GM12878 (cell line): ENCODE data around the gene TAX1BP3. TPM values are rescaled to one million over a fixed set of nuclear protein-coding genes. Genes with fewer than 3 reads are reported as not detected.

Source experiments
- ATAC-seq: fragments of 200-7000 bp; cut with Tn5 transposase; 3 replicates; pipeline ENCODE4 v1.9.1; 2020; ENCODE audit warnings: mild to moderate bottlenecking, moderate library complexity
- BruUV-seq: library from RNA; stranded (reverse); fragments of 400-500 nt; replicated peaks from 2 replicates; lab custom pipeline; 2021; lab: Mats Ljungman, UMichigan
- CTCF ChIA-PET: fragments of 300-600 bp; sonication (Branson Sonifier 250); formaldehyde crosslinking; extraction: SDS; loops from one replicate; lab custom pipeline; 2021; ENCODE audit warnings: inconsistent platforms; lab: Yijun Ruan, JAX
- POLR2A ChIA-PET: fragments of 350-600 bp; formaldehyde crosslinking; extraction: SDS; loops from one replicate; lab custom pipeline; 2021; ENCODE audit warnings: inconsistent platforms; lab: Charles Lee
- RAD21 ChIA-PET: fragments of 300-600 bp; sonication (Branson Sonifier 250); formaldehyde crosslinking; loops from one replicate; lab custom pipeline; 2023; ENCODE audit warnings: antibody characterized with exemption; ENCODE audit not compliant: unreplicated experiment; lab: Charles Lee
- SMC1A ChIA-PET: fragments of 300-600 bp; sonication (Branson Sonifier 250); formaldehyde crosslinking; loops from one replicate; lab custom pipeline; 2023; ENCODE audit not compliant: unreplicated experiment, uncharacterized antibody; lab: Charles Lee
- DNase-seq: peaks from one replicate; pipeline ENCODE4 v3.0.0-alpha.2; 2011; ENCODE audit warnings: low read depth, low spot score
- FAIRE-seq: peaks from 3 replicates; lab custom pipeline; 2011; peaks lifted over from hg19 to GRCh38; lab: Jason Lieb, UNC
- H2AFZ ChIP-seq: 2 replicates; pipeline ENCODE4 v1.6.0; 2011; ENCODE audit warnings: low read depth, low read length, control low read depth; ENCODE audit not compliant: control insufficient read depth
- H3K27ac ChIP-seq: 2 replicates; pipeline ENCODE4 v1.5.1; 2011; ENCODE audit warnings: control low read depth; ENCODE audit not compliant: control insufficient read depth, insufficient read depth
- H3K27me3 ChIP-seq, 2 experiments: replicated peaks in 1 of 2; 2 replicates each; pipeline versions ENCODE4 v1.6.0 to v1.6.1; 2011; ENCODE audit warnings: low read length in 1 of 2; ENCODE audit not compliant: control insufficient read depth in 2 of 2, insufficient read depth in 2 of 2
- H3K36me3 ChIP-seq, 2 experiments: 2 replicates each; pipeline ENCODE4 v1.5.1; 2011; ENCODE audit warnings: low read length in 1 of 2; ENCODE audit not compliant: control insufficient read depth in 2 of 2, insufficient read depth in 2 of 2
- H3K4me1 ChIP-seq: 2 replicates; pipeline ENCODE4 v1.6.1; 2011; ENCODE audit warnings: mild to moderate bottlenecking, low read length, moderate library complexity, mixed read lengths; ENCODE audit not compliant: control insufficient read depth, insufficient read depth
- H3K4me2 ChIP-seq: 2 replicates; pipeline ENCODE4 v1.6.0; 2011; ENCODE audit warnings: control low read depth; ENCODE audit not compliant: control insufficient read depth, insufficient read depth
- H3K4me3 ChIP-seq: fragments of 200-600 bp; sonication (generic); 2 replicates; pipeline ENCODE4 v1.5.1; 2016
- H3K79me2 ChIP-seq: 2 replicates; pipeline ENCODE4 v1.6.0; 2011; ENCODE audit warnings: low read length; ENCODE audit not compliant: control insufficient read depth, insufficient read depth
- H3K9ac ChIP-seq: 2 replicates; pipeline ENCODE4 v1.8.0; 2011; ENCODE audit warnings: low read length, control low read depth, mixed read lengths; ENCODE audit not compliant: control insufficient read depth, insufficient read depth
- H3K9me3 ChIP-seq: replicated peaks from 3 replicates; pipeline ENCODE4 v1.5.1; 2011; ENCODE audit warnings: mild to moderate bottlenecking, low read length; ENCODE audit not compliant: control insufficient read depth, insufficient read depth
- H4K20me1 ChIP-seq: 2 replicates; pipeline ENCODE4 v1.6.0; 2011; ENCODE audit not compliant: control insufficient read depth, insufficient read depth
- ATF3 ChIP-seq: IDR thresholded peaks from 2 replicates; pipeline ENCODE4 v1.6.1; 2011; ENCODE audit warnings: low read depth, mild to moderate bottlenecking, low read length, moderate library complexity, borderline replicate concordance; ENCODE audit errors: extremely low read depth
- BRCA1 ChIP-seq: IDR thresholded peaks from 2 replicates; pipeline ENCODE4 v1.6.1; 2011; ENCODE audit warnings: low read depth, low read length, improper control_type of control experiment
- CBX3 ChIP-seq: fragments of 200-600 bp; sonication (generic); IDR thresholded peaks from 2 replicates; pipeline ENCODE4 v1.6.1; 2016; ENCODE audit warnings: low read depth, borderline replicate concordance
- CTCF ChIP-seq, 3 experiments: IDR thresholded peaks in 2 of 3; conservative IDR thresholded peaks in 1 of 3; 2 replicates each; pipeline ENCODE4 v1.5.1; 2011; ENCODE audit warnings: low read depth in 3 of 3, low read length in 3 of 3, mild to moderate bottlenecking in 3 of 3, control low read depth in 2 of 3, moderate library complexity in 2 of 3, inconsistent platforms in 1 of 3, mixed read lengths in 1 of 3; ENCODE audit not compliant: control insufficient read depth in 2 of 3, insufficient read depth in 1 of 3; ENCODE audit errors: extremely low read depth in 1 of 3
- E2F4 ChIP-seq: IDR thresholded peaks from 2 replicates; pipeline ENCODE4 v1.6.1; 2012; ENCODE audit warnings: low read depth, low read length, improper control_type of control experiment
- EZH2 ChIP-seq: IDR thresholded peaks from 2 replicates; pipeline ENCODE4 v1.6.1; 2012; ENCODE audit warnings: low read depth, mild to moderate bottlenecking, control low read depth, inconsistent platforms, low read length, borderline replicate concordance; ENCODE audit not compliant: control insufficient read depth
- GATAD2B ChIP-seq: fragments of 450-650 bp; conservative IDR thresholded peaks from 2 replicates; pipeline ENCODE4 v1.6.1; 2017; ENCODE audit warnings: low read depth, mild to moderate bottlenecking, moderate library complexity
- HCFC1 ChIP-seq: fragments of 150-350 bp; IDR thresholded peaks from 2 replicates; pipeline ENCODE4 v1.6.1; 2014; ENCODE audit warnings: low read length
- HDGF ChIP-seq: fragments of 450-650 bp; IDR thresholded peaks from 2 replicates; pipeline ENCODE4 v1.6.1; 2016; ENCODE audit warnings: antibody characterized with exemption
- JUND ChIP-seq: IDR thresholded peaks from 2 replicates; pipeline ENCODE4 v1.6.1; 2012; ENCODE audit warnings: low read depth, mild to moderate bottlenecking, low read length, improper control_type of control experiment, moderate library complexity
- MEF2A ChIP-seq: IDR thresholded peaks from 2 replicates; pipeline ENCODE4 v1.6.1; 2011; ENCODE audit warnings: low read depth, mild to moderate bottlenecking, low read length, moderate library complexity; ENCODE audit not compliant: insufficient read depth
- MYB ChIP-seq: fragments of 150-350 bp; IDR thresholded peaks from 2 replicates; pipeline ENCODE4 v1.6.1; 2014; ENCODE audit warnings: mild to moderate bottlenecking, low read depth, low read length, borderline replicate concordance
- PAX5 ChIP-seq: IDR thresholded peaks from 2 replicates; pipeline ENCODE4 v1.6.1; 2011; ENCODE audit warnings: low read depth, low read length, borderline replicate concordance
- POLR2AphosphoS5 ChIP-seq: IDR thresholded peaks from 2 replicates; pipeline ENCODE4 v1.6.1; 2011; ENCODE audit warnings: mild to moderate bottlenecking, low read length, inconsistent platforms
- RAD21 ChIP-seq: IDR thresholded peaks from 2 replicates; pipeline ENCODE4 v1.6.1; 2011; ENCODE audit warnings: mild to moderate bottlenecking, low read depth, low read length, moderate library complexity; ENCODE audit not compliant: insufficient read depth
- RBBP5 ChIP-seq: fragments of 200-600 bp; sonication (generic); conservative IDR thresholded peaks from 2 replicates; pipeline ENCODE4 v1.6.1; 2016
- RFX5 ChIP-seq: IDR thresholded peaks from 2 replicates; pipeline ENCODE4 v1.6.1; 2011; ENCODE audit warnings: low read depth, low read length, improper control_type of control experiment
- RUNX3 ChIP-seq: IDR thresholded peaks from 2 replicates; pipeline ENCODE4 v1.6.1; 2012; ENCODE audit warnings: low read length, inconsistent platforms
- SMC3 ChIP-seq: IDR thresholded peaks from 2 replicates; pipeline ENCODE4 v1.6.1; 2011; ENCODE audit warnings: low read length, improper control_type of control experiment, borderline replicate concordance
- TCF12 ChIP-seq: IDR thresholded peaks from 2 replicates; pipeline ENCODE4 v1.6.1; 2011; ENCODE audit warnings: low read depth, mild to moderate bottlenecking, low read length
- YY1 ChIP-seq: IDR thresholded peaks from 2 replicates; pipeline ENCODE4 v1.6.1; 2011; ENCODE audit warnings: low read depth, mild to moderate bottlenecking, low read length
- ZNF274 ChIP-seq: IDR thresholded peaks from one replicate; pipeline ENCODE4 v1.8.0; 2011; ENCODE audit not compliant: insufficient read length, insufficient read depth
- ZNF622 ChIP-seq: fragments of 450-650 bp; IDR thresholded peaks from 2 replicates; pipeline ENCODE4 v1.6.1; 2017; ENCODE audit warnings: mild to moderate bottlenecking, inconsistent platforms
- WGBS: methylation state at CpG from one replicate; pipeline ENCODE4 v1.1.6; 2016; ENCODE audit warnings: low lambda C conversion rate; ENCODE audit not compliant: insufficient replicate concordance, insufficient coverage; ENCODE audit errors: missing lambda C conversion rate; 5-methylcytosine and 5-hydroxymethylcytosine counted together
- in situ Hi-C: fragments of 300-500 bp; cut with MboI; formaldehyde crosslinking; loops from 9 replicates; pipeline ENCODE4 v1.14.3; 2018; ENCODE audit warnings: mixed read lengths
- intact Hi-C: fragments of 100-400 bp; cut with micrococcal nuclease; formaldehyde crosslinking; loops from one replicate; pipeline ENCODE4 v1.14.2; 2022; ENCODE audit not compliant: unreplicated experiment
- polyA plus RNA-seq, 11 experiments: library from polyadenylated mRNA; depleted of rRNA in 4 of 11; unstranded in 6 of 11; stranded (reverse) in 5 of 11; fragments of >200 nt; fragmentation: Nextera tagmentation in 4 of 11; fragmentation: Illumina TruSeq in 1 of 11; extraction: Ambion mirVana in 4 of 11; extraction: Trizol in 1 of 11; gene quantifications; 1 replicate in 1 of 11; 2 replicates in 10 of 11; pipeline versions ENCODE4 v1.2.1 to v1.2.3, GENCODE V29; 2011 to 2016; ENCODE audit warnings: inconsistent platforms in 2 of 11, missing spikeins in 2 of 11, low read depth in 1 of 11
- total RNA-seq, 4 experiments: library from RNA; depleted of rRNA in 3 of 4; stranded (reverse); fragments of >200 nt in 3 of 4; fragmentation: Illumina TruSeq in 1 of 4; extraction: Trizol in 1 of 4; gene quantifications; 2 replicates each; pipeline versions ENCODE4 v1.2.1 to v1.2.3, GENCODE V29; 2013 to 2021

The TAX1BP3 gene
- total and polyA plus RNA-seq, 10 of the 15 experiments (the other 5 are each of a cell fraction or from before 2014, with no cell fraction given) = 1.00 to 40.4 (median 15.4) TPM

GRCh38 chr17:3683054-3683511, 14.7 kb upstream of the TAX1BP3 start:
- no TSS peak for BruUV-seq
- SMC1A ChIA-PET = interaction anchor here (0.6 to 2.7 kb wide), 7 partner anchors 39 to 162 kb away, joined by 3 to 17 read pairs (median 6); no protein-coding TSS in a partner anchor
- intact Hi-C loops = loop anchor here (2.0 kb wide), 2 partner anchors 50 to 144 kb away; no protein-coding TSS in a partner anchor
- no peaks in the 10 kb centered on the region for H4K20me1 ChIP-seq
- peaks cover 0 to 4% of the 10 kb centered on the region in 2 experiments; a peak in 2 of 4 replicates for H3K36me3 ChIP-seq
- H3K27ac ChIP-seq = no peak overlapping the region
- no peaks in the 10 kb centered on the region for H3K79me2 ChIP-seq
- RAD21 ChIA-PET = interaction anchor here (0.7 to 2.7 kb wide), 9 partner anchors 11 to 157 kb away, joined by 3 to 24 read pairs (median 4); no protein-coding TSS in a partner anchor
- CTCF ChIA-PET = interaction anchor here (0.5 to 5.1 kb wide), 17 partner anchors 10 to 211 kb away, joined by 3 to 105 read pairs (median 4); partner anchors contain the start of gene HASPIN
- DNase-seq = peak; percentile 48
- no peaks in the 10 kb centered on the region for H3K9me3 ChIP-seq
- 7% methylated on average over 10 of the region's 10 CpGs for WGBS
- peak; percentile 95 for ATAC-seq
- no peak overlapping the region for H3K4me3 ChIP-seq
- peaks cover 6% of the 10 kb centered on the region; the same call in 1 of the 2 replicates for H3K4me1 ChIP-seq
- H3K4me2 ChIP-seq = peak overlapping the region; percentile 48; the same call in 1 of the 2 replicates
- in situ Hi-C loops = loop anchor here (5.0 kb wide), 1 partner anchor 139 kb away; no protein-coding TSS in a partner anchor
- POLR2A ChIA-PET = interaction anchor here (0.7 kb wide), 1 partner anchor 20 kb away, joined by 7 read pairs; no protein-coding TSS in a partner anchor
- peak; percentile 95 for FAIRE-seq
- H3K27me3 ChIP-seq = no peaks in the 10 kb centered on the region
- H2AFZ ChIP-seq = peak overlapping the region; percentile 63
- H3K9ac ChIP-seq = no peak overlapping the region
- TF ChIP-seq RBBP5 (no peak), PAX5 (peak; percentile 51; the same call in 1 of the 2 replicates), ZNF274 (no peak), EZH2 (no peak), YY1 (peak; percentile 82), CBX3 (no peak), CTCF (IDR thresholded peaks at IDR 0.05 in 2 of 3, conservative IDR thresholded peaks at IDR 0.05 in 1 of 3; ENCODE audit: control insufficient read depth in 2 of 3, extremely low read depth in 1 of 3, insufficient read depth in 1 of 3, low read depth in 3 of 3, low read length in 3 of 3) (peak; percentile 85 to 98 (median 94)), RAD21 (peak; percentile 94), ATF3 (no peak), BRCA1 (no peak), ZNF622 (no peak), RFX5 (no peak), TCF12 (0 out of 2 replicates have a peak, but pooled peaks have one; percentile 9), POLR2AphosphoS5 (no peak), GATAD2B (peak; percentile 77), MEF2A (no peak), JUND (no peak), SMC3 (peak; percentile 77), RUNX3 (peak; percentile 67), E2F4 (no peak), HDGF (no peak), HCFC1 (no peak), MYB (no peak)
